ENCODE data around the gene CSRP3.

The CSRP3 gene

DNA sequence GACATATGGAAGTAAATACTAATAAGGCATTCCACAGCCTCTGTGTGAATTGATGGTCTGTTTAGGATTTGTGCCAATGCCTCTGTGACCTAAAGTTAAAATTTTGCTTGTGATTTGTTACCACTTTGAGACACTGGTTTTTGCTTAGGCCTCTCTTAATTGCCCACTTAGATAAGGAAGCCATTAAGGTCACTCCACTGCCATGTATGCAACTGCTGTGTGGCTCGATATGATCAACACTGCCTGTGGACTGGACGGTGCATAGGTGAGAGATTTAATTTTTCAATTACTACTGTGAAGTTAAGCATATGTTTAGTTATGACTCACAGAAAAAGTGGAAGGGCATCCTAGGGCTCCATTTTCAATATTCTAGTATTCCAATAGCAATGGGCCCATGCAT, 36.9 kb downstream of the CSRP3 start:
- Histone ChIP-seq H3K27ac (ENCODE audit: extremely low read depth, low read depth, low read length) (no peak overlapping the region), H3K4me1 (ENCODE audit: control insufficient read depth, insufficient read depth, low read length) (no peaks in the 10 kb centered on the region), H3K4me3 (ENCODE audit: low read depth, low read length) (no peak overlapping the region), H3K36me3 (ENCODE audit: control insufficient read depth in 2 of 2, insufficient read depth in 1 of 2, low read length in 2 of 2) (peaks cover 8 to 75% of the 10 kb centered on the region in 2 experiments), H3K9me3 (ENCODE audit: control insufficient read depth, insufficient read depth, low read depth, low read length) (no peaks in the 10 kb centered on the region)
- POLR2A ChIA-PET = no interaction called here
- TF ChIP-seq, protein P1, sequence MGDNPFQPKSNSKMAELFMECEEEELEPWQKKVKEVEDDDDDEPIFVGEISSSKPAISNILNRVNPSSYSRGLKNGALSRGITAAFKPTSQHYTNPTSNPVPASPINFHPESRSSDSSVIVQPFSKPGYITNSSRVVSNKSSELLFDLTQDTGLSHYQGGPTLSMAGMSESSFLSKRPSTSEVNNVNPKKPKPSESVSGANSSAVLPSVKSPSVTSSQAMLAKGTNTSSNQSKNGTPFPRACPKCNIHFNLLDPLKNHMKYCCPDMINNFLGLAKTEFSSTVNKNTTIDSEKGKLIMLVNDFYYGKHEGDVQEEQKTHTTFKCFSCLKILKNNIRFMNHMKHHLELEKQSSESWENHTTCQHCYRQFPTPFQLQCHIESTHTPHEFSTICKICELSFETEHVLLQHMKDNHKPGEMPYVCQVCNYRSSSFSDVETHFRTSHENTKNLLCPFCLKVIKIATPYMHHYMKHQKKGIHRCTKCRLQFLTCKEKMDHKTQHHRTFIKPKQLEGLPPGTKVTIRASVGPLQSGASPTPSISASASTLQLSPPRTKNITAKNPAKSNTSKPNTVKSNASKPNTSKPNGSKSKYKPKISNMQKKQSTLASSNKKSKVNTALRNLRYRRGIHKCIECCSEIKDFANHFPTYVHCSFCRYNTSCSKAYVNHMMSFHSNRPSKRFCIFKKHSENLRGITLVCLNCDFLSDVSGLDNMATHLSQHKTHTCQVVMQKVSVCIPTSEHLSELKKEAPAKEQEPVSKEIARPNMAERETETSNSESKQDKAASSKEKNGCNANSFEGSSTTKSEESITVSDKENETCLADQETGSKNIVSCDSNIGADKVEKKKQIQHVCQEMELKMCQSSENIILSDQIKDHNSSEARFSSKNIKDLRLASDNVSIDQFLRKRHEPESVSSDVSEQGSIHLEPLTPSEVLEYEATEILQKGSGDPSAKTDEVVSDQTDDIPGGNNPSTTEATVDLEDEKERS (tag by site-specific recombination; IDR thresholded peaks at IDR 0.05) = no peak
- TF ChIP-seq GLIS1 (tag by site-specific recombination; IDR thresholded peaks at IDR 0.05) (no peak), ZNF701 (tag by site-specific recombination; IDR thresholded peaks at IDR 0.05) (no peak), MYNN (tag by site-specific recombination; IDR thresholded peaks at IDR 0.05; ENCODE audit: borderline replicate concordance) (no peak), ZXDB (tag by site-specific recombination; IDR thresholded peaks at IDR 0.05) (no peak), ZNF48 (tag by site-specific recombination; IDR thresholded peaks at IDR 0.05) (no peak), ZNF114 (tag by site-specific recombination; IDR thresholded peaks at IDR 0.05) (no peak), ZNF843 (tag by site-specific recombination; IDR thresholded peaks at IDR 0.05) (no peak), ZBTB8A (tag by site-specific recombination; IDR thresholded peaks at IDR 0.05) (no peak)
- TF ChIP-seq, protein P2, sequence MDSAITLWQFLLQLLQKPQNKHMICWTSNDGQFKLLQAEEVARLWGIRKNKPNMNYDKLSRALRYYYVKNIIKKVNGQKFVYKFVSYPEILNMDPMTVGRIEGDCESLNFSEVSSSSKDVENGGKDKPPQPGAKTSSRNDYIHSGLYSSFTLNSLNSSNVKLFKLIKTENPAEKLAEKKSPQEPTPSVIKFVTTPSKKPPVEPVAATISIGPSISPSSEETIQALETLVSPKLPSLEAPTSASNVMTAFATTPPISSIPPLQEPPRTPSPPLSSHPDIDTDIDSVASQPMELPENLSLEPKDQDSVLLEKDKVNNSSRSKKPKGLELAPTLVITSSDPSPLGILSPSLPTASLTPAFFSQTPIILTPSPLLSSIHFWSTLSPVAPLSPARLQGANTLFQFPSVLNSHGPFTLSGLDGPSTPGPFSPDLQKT (IDR thresholded peaks at IDR 0.05; ENCODE audit: borderline replicate concordance, low read depth, low read length) = no peak
- CTCF ChIA-PET = interaction anchor here (0.7 kb wide), 1 partner anchor 125 kb away, joined by 4 read pairs; no protein-coding TSS in a partner anchor

DNA sequence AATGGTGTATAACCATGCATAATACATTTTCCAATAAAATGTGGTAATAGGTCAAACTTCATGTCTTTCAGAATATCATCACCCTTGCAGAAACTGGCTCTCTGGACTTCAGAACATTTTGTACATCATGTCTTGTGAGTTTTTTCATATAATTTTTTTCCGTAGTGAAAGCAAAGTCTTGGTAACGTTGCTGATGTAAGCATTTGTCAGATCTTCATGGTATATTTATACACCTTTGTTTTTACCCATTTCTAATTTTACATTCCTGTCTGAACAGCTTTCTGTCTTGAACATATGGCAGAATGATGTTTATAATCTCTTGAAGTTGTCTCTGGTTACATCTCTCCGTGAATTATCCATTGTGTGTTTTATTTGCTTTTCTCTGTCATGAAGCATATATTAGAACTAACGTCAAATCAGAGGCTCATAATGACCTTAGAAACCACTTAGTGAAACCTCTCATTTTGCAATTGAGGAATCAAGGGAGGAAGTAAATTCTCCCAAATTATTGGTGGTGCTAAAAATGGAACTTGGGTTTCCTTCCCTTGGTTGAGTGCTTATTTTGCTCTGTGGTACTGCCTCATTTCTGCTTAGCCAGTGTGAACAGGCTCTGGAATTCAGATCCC, 37.4 kb downstream of the CSRP3 start:
- Histone ChIP-seq H3K27ac (ENCODE audit: extremely low read depth, low read depth, low read length) (no peak overlapping the region), H3K9me3 (ENCODE audit: control insufficient read depth, insufficient read depth, low read depth, low read length) (no peaks in the 10 kb centered on the region), H3K4me1 (ENCODE audit: control insufficient read depth, insufficient read depth, low read length) (no peaks in the 10 kb centered on the region), H3K4me3 (ENCODE audit: low read depth, low read length) (no peak overlapping the region), H3K36me3 (ENCODE audit: control insufficient read depth in 2 of 2, insufficient read depth in 1 of 2, low read length in 2 of 2) (peaks cover 8 to 75% of the 10 kb centered on the region in 2 experiments)
- CTCF ChIA-PET = interaction anchor here (0.7 kb wide), 1 partner anchor 125 kb away, joined by 4 read pairs; no protein-coding TSS in a partner anchor
- POLR2A ChIA-PET = no interaction called here
- no peak for TF ChIP-seq HOXA7 (CRISPR knock-in tag; IDR thresholded peaks at IDR 0.05; ENCODE audit: borderline replicate concordance)
- no peak for TF ChIP-seq ZNF214 (tag by site-specific recombination; IDR thresholded peaks at IDR 0.05; ENCODE audit: borderline replicate concordance)
- TF ChIP-seq GFI1B (tag by site-specific recombination; IDR thresholded peaks at IDR 0.05) = no peak
- no peak for TF ChIP-seq ZNF664 (tag by site-specific recombination; IDR thresholded peaks at IDR 0.05)
- TF ChIP-seq, protein P3, sequence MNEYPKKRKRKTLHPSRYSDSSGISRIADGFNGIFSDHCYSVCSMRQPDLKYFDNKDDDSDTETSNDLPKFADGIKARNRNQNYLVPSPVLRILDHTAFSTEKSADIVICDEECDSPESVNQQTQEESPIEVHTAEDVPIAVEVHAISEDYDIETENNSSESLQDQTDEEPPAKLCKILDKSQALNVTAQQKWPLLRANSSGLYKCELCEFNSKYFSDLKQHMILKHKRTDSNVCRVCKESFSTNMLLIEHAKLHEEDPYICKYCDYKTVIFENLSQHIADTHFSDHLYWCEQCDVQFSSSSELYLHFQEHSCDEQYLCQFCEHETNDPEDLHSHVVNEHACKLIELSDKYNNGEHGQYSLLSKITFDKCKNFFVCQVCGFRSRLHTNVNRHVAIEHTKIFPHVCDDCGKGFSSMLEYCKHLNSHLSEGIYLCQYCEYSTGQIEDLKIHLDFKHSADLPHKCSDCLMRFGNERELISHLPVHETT (tag by site-specific recombination; IDR thresholded peaks at IDR 0.05) = no peak
- TF ChIP-seq ZNF366 (tag by site-specific recombination; conservative IDR thresholded peaks at IDR 0.05) = no peak
- TF ChIP-seq ZNF394 (tag by site-specific recombination; IDR thresholded peaks at IDR 0.05; ENCODE audit: borderline replicate concordance) = no peak
- TF ChIP-seq ZNF707 (tag by site-specific recombination; IDR thresholded peaks at IDR 0.05) = no peak
- no peak for TF ChIP-seq ZNF558 (tag by site-specific recombination; IDR thresholded peaks at IDR 0.05)
- no peak for TF ChIP-seq SCRT1 (tag by site-specific recombination; IDR thresholded peaks at IDR 0.05; ENCODE audit: borderline replicate concordance)
- TF ChIP-seq REPIN1 (tag by site-specific recombination; IDR thresholded peaks at IDR 0.05; ENCODE audit: low read depth) = no peak
- TF ChIP-seq, protein P4, sequence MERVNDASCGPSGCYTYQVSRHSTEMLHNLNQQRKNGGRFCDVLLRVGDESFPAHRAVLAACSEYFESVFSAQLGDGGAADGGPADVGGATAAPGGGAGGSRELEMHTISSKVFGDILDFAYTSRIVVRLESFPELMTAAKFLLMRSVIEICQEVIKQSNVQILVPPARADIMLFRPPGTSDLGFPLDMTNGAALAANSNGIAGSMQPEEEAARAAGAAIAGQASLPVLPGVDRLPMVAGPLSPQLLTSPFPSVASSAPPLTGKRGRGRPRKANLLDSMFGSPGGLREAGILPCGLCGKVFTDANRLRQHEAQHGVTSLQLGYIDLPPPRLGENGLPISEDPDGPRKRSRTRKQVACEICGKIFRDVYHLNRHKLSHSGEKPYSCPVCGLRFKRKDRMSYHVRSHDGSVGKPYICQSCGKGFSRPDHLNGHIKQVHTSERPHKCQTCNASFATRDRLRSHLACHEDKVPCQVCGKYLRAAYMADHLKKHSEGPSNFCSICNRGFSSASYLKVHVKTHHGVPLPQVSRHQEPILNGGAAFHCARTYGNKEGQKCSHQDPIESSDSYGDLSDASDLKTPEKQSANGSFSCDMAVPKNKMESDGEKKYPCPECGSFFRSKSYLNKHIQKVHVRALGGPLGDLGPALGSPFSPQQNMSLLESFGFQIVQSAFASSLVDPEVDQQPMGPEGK (tag by site-specific recombination; IDR thresholded peaks at IDR 0.05) = no peak
- TF ChIP-seq SP7 (tag by site-specific recombination; IDR thresholded peaks at IDR 0.05) = peak; percentile 60; the same call in 1 of the 2 replicates
- TF ChIP-seq, protein P5, sequence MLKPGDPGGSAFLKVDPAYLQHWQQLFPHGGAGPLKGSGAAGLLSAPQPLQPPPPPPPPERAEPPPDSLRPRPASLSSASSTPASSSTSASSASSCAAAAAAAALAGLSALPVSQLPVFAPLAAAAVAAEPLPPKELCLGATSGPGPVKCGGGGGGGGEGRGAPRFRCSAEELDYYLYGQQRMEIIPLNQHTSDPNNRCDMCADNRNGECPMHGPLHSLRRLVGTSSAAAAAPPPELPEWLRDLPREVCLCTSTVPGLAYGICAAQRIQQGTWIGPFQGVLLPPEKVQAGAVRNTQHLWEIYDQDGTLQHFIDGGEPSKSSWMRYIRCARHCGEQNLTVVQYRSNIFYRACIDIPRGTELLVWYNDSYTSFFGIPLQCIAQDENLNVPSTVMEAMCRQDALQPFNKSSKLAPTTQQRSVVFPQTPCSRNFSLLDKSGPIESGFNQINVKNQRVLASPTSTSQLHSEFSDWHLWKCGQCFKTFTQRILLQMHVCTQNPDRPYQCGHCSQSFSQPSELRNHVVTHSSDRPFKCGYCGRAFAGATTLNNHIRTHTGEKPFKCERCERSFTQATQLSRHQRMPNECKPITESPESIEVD (tag by site-specific recombination; IDR thresholded peaks at IDR 0.05) = peak; percentile 29; the same call in 1 of the 2 replicates
- no peak for TF ChIP-seq SETDB1 (IDR thresholded peaks at IDR 0.05; ENCODE audit: insufficient read length, low read length)
- TF ChIP-seq GLI4 (tag by site-specific recombination; IDR thresholded peaks at IDR 0.05) = no peak

All from HEK293 (cell line).